ENCODE data around the gene CERS1. TPM values are rescaled to one million over a fixed set of nuclear protein-coding genes. Genes with fewer than 3 reads are reported as not detected.

Gene CERS1
- total RNA-seq, 3 donors from 2014 or later, result 0.17 to 1.3 (median 0.39) TPM

DNA sequence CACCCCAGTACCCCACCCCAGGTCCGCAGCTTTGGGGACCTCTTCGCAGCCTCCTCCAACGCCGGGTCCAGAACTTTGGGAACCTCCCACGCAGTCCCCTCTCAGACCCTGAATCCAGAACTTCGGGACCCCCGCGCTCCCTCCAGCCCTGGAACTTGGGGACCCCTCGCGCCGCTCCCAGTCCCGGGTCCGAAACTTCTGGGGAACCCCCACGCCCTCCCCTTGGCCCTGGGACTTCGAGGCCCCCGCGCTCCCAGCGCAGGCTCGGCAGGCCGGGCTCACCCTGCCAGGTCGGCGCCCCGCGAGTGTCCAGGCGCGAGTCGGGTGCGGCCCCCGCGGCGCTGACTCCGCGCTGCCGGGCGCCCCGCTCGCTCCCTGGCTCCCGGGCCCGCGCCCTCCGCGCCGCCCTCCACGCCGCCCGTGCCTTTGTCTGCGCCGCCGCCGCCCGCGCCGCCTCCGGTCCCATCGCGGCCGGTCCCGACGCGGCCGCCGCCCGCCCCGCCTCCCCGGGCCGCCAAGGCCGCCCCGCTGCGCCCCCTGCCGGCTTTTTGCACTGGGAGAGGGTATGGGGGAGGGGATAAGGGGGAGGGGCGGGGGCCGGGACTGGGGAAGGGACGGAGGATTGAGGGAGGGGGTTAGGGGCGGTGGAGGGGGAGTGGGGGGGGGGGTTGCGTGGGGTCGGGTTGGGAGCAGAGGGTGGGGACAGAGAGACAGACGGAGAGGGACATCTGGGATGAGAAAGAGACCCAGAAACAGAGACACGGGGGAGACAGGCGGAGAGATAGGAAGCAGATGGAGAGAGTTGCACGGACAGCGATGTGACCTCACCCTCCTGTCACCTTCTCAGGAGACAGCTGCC lies 45.0 kb upstream of the CERS1 start, which contains the start of gene HOMER3:
HOMER3 (minus strand) TSS at position 449 of the 859 bp plus-strand sequence. CDS start 2,235 bp downstream, outside the sequence.
- peak; percentile 12 for TF ChIP-seq CTCF (IDR thresholded peaks at IDR 0.05)
- intact Hi-C loops (cut with DNase I, micrococcal nuclease), result no loop called here

DNA sequence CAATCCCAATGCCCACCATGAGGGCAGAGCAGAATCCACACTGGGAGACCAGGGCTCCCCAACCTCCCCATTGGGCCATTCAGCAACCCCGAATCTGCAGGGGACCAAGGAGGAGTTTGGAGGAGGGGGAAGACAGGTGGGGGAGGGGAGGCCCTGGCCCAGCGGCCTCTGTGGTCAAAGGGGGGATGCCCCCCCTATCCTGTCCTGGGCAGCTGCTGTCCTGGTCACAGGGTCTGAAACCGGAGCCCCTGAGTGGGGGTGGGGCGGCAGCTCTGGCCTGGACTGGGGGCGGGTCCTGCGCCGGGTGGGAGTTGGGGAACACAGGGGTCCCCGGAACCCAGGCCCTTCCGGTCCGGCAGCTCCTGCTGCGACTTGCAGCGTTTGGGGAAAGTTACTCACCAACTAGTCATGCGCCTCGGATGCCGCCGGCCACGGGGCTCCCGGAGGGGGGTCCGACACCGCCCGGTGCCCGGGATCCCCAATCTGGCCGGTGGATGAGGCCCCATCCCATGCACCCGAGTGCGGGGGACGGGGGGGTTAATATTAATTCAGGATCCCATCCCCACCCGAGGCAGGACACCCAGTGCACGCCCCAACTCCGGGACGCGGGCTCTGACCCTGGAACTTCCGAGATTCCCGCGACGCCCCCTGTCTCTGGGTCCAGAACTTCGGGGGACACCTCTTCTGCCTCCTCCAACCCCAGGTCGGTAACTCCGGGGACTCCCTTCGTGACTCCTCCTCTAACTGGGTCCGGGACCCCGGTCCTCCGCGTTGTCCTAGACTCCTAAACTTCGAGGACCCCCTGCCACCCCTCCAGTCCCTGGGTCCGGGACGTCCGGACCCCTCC lies 44.2 kb upstream of the CERS1 start:
- intact Hi-C loops (cut with DNase I, micrococcal nuclease), result no loop called here
- ATAC-seq (peak; percentile 27), DNase-seq (peak; percentile 24 to 69 (median 52))
- H3K4me3 ChIP-seq, result peak overlapping the region; percentile 14
- peaks cover 3% of the 10 kb centered on the region for H3K4me1 ChIP-seq (ENCODE audit: low read depth)
- no peak for TF ChIP-seq CTCF (IDR thresholded peaks at IDR 0.05)
- H3K36me3 ChIP-seq (ENCODE audit: low read depth), result no peaks in the 10 kb centered on the region
- H3K9me3 ChIP-seq, result no peaks in the 10 kb centered on the region

More for the DNA sequence above, 45.0 kb upstream of the CERS1 start, which contains the start of gene HOMER3:
- DNase-seq, result peak; percentile 77 to 89 (median 89)
- ATAC-seq, result peak; percentile 94
- H3K4me3 ChIP-seq, result peak within 1 kb of the TSS; percentile 14
- H3K36me3 ChIP-seq (ENCODE audit: low read depth), result no peaks in the 10 kb centered on the region
- no peaks in the 10 kb centered on the region for H3K9me3 ChIP-seq
- peaks cover 3% of the 10 kb centered on the region for H3K4me1 ChIP-seq (ENCODE audit: low read depth)

DNA sequence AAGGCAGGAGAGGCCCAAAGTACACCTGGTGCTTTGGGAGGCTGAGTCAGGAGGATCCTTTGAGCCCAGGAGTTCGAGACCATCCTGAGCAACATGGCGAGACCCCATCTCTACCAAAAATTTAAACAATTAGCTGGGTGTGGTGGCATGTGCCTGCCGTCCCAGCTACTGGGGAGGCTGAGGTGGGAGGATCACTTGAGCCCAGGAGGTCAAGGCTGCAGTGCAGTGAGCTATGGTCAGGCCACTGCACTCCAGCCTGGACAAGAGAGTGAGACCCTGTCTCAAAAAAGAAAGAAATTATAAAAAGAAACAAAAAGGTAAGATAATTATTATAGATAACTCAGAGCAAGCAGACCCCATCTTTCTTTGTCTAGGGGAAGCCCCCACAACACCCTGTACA lies 43.2 kb upstream of the CERS1 start:
- TF ChIP-seq CTCF (IDR thresholded peaks at IDR 0.05), result no peak
- peaks cover 3% of the 10 kb centered on the region for H3K4me1 ChIP-seq (ENCODE audit: low read depth)
- no peak overlapping the region for H3K4me3 ChIP-seq
- no peaks in the 10 kb centered on the region for H3K9me3 ChIP-seq
- intact Hi-C loops (cut with DNase I, micrococcal nuclease), result no loop called here
- no peak for ATAC-seq
- no peak for DNase-seq
- H3K36me3 ChIP-seq (ENCODE audit: low read depth), result no peaks in the 10 kb centered on the region

- Histone ChIP-seq H3K4me1 (ENCODE audit: low read depth) (peaks cover 5% of the 10 kb centered on the region), H3K9me3 (no peaks in the 10 kb centered on the region), H3K36me3 (ENCODE audit: low read depth) (no peaks in the 10 kb centered on the region), H3K4me3 (no peak overlapping the region)
- no peak for ATAC-seq
- no peak for TF ChIP-seq CTCF (IDR thresholded peaks at IDR 0.05)
- no peak for DNase-seq
- intact Hi-C loops (cut with DNase I, micrococcal nuclease), result no loop called here
Observed at GRCh38 chr19:18933297-18933696, 37.3 kb upstream of the CERS1 start.

DNA sequence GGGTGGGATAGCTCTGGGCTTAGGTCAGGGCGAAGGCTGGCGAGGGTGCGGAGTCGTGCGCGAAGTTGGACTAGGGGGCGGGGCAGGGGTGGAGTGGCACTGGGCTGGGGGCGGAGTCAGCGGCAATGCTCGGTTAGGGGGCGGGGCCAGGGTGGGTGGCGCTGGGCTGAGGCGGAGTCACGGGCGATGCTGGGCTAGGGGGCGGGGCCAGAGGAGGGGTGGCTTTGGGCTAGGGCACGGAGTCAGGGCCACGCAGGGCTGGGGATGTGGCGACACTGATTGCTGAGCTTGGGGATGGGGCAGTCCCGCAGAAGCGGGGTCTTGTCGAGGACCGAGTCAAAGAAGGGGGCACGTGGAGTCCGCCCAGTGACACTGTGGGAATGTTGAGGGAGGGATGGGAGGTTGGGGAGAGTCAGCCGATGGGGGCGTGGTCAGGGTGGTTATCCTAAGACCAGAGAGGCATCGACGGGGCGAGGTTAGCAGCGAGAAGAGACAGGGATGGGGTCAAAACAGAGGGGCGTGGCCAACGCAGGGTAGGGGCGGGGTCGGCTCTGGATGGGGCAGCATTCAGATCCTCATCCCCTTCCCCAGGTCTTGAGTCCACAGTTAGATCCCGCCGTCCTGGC lies 36.4 kb upstream of the CERS1 start:
- H3K36me3 ChIP-seq (ENCODE audit: low read depth), result no peaks in the 10 kb centered on the region
- ATAC-seq (peak; percentile 97), DNase-seq (peak; percentile 88 to 92 (median 90))
- H3K9me3 ChIP-seq, result no peaks in the 10 kb centered on the region
- intact Hi-C loops (cut with DNase I, micrococcal nuclease), result no loop called here
- no peak for TF ChIP-seq CTCF (IDR thresholded peaks at IDR 0.05)
- H3K4me1 ChIP-seq (ENCODE audit: low read depth), result peaks cover 5% of the 10 kb centered on the region
- H3K4me3 ChIP-seq, result no peak overlapping the region
